Stimulated activated CD4-positive, alpha-beta T cell treated with anti-CD3 and anti-CD28 coated beads, Interleukin-1b, Interleukin-23, amount 100 ng/mL, for 4 hours (primary cell): Measurements from ENCODE around the gene MRPS23.
"Not testable (repeated sequence)": the region's sequence is repeated elsewhere in the genome, so short reads cannot be mapped to it uniquely, and the experiment has no call there.

Source experiments
- DNase-seq, 2 donors: peaks; one replicate each; pipeline ENCODE4 v3.0.0-alpha.2; 2020; ENCODE audit warnings: low read depth in 2 of 2

MRPS23 gene

DNA sequence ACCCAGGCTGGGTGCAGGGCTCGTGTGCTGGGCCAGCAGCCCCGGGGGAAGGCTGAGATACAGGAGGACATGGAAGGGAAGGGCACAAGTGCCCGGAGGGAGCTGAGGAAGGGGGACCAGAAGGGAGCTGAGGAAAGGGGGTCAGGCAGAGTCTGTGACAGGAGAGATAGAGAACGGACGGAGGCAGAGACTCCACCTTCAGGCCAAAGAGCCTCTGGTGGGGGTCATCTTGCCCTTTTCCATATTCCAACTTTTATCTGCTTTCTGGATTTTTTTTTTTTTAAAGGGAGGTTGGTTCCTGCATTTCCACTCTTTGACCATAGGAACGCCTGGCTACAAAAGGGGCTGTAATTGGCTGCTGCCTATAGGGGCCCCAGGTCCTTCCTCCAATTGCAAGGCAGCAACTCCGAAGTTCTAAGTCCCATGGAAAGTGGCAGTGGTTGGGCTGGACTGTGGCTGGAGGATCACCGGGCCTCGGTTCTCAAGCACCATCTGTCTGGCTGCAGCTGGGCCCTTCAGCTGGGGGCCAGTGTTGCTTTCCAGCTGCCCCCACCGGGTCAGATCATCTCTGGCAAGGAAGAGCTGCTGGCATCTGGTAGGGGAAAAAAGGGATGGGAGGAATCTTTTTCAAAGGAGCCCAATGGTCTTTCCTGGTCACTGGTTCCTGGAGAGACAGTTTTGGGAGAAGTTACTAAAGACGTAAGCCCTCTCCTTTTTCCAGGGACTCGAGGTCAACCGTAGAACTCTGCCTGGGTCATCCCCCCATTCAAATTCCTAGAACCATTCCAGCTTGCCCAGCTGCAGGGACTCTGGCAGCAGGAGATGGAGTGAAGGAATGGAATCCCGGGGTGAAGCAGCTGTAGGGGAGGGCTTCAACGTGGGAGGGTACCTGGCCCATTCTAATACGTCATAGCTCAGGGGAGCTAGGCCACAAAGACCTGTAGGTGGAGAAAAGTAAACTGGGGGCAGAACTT, 13.1 kb upstream of the MRPS23 start:
- DNase-seq = no peak

DNA sequence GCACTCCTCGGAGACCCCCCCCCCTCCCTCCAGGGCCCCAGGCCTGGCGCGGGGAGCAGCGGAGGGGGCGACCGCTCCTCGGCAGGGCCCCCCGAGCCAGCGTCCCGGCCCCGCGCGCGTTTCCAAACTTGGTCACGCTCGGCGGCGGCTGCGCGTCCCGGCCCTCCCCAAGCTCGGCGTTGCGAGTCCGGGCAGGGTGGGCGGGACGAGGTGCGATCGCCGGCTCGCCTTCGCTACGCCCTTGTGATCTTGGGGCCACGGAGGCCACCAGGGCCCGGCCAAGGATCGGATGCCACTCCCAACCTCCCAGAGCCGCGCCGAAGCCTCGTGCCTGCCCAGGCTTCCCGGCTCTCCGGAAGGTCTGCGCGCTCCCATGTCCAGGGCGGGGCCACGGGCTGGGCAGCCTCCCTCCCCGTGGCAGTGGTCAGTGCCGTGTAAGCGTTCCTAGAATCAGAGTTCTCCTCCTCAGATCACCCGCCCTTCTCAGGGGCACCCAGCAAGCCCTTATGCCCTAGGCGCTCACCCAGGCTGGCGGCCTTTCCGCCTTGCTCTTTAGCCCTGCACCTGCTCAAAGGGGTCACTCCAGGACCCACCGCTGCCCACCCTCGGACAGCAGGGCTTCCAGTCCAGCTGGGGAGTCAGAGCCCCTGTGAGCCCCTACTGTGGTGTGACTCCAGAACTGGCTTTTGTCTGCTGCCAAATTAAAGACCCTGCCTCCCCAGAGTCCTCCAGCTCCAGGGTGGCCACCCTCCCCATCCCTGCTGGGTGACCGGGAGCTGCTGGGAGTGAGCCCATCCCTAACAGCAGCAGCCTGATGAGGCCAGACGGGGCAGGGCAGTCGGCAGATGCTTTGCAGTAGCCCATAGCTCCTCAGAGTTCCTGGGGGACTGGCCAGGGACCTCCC, 12.2 kb upstream of the MRPS23 start:
- no peak for DNase-seq

DNA sequence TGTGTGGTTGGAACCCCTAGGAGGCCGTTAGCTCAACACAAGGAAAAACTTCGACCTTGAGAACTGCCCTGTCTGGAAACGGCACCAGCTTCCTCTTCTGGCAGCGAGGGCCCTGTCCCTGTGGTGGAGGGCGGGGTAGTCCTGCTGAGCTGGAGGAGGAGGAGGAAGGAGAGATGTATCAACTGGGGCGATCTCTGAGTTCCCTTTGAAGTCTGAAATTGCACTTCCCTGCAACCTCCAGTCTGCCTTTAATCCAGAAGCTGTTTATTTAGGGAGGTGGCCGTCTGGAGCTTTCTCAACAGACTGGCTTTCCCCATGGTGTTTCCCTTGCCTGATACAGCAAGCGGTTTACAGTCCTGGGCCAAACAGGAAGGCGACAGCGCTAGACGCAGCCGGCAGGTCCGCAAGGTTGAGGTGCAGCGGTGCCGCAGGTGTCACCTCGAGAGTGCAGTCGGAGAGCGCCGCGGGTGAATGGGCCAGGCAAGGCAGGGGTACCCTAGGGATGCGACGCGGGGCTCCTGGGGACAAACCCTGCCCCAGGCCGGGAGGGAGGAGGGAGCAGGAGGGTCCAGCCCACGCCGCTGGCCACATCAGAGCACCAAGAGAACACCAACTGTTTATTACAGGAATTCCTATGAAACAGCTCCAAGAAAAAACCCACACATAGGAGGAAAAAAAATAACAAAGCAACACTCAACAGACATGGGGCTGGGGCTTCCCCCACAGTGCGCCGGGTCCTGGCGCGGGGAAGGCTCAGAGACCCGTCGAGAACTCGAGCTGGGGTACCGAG, 11.4 kb upstream of the MRPS23 start:
- DNase-seq = peak in 1 of 2 donors; percentile 18

DNA sequence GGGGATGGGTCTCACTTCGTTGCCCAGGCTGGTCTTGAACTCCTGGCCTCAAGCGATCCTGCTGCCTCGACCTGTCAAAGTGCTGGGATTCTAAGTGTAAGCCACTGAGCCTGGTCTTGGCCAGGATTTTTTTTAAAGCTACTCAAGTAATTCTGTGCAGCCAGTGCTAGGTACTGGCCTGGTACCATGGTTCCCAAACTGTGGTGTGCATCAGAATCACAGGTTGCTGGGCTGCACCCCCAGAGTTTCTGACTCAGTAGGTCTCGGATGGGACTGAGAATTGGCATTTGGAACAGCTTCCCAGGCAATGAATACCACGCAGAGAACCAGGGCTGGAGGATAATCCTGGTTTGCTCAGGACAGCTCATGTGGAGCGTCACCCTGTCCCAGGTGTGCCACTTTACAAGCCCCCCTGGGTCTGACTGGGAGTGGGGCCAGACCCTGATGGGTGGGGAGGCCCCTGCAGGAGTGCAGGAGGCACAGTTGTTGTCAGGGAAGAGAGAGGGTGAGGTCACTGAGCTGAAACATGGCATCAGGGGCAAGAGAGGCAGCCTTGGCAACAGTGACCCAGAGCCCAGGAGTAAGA, 10.7 kb upstream of the MRPS23 start:
- DNase-seq = no peak

DNA sequence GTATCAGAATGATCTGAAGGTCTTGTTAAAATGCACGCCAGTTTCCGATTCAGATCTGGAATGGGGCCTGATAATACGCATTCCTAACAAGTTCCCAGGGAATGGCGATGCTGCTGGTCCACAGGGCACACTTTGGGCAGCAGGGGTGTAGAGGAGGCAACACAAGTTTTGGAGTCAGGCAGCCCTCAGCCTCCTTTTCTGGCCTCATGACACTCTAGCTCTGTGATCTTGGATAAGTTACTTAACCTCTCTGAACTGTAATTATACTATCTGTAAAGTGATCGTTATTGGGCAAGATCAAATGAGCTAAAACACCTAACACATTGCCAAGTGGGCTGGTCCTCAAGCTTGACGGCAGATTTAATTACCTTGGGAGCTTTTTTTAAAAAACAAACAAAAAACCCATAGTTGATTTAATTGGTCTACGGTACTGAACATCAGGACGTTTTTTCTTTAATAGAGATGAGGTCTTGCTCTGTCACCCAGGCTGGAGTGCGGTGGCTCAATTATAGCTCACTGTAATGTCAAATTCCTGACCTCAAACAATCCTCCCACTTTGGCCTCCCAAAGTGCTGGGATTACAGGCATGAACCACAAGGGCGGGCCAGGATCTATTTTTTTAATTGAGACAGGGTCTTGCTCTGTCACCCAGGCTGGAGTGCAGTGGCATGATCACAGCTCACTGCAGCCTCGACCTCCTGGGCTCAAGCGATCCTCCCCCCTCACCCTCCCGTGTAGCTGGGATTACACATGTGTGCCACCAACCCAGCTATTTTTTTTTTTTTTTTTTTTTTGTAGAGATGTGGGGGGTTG, 10.0 kb upstream of the MRPS23 start:
- no peak for DNase-seq

DNA sequence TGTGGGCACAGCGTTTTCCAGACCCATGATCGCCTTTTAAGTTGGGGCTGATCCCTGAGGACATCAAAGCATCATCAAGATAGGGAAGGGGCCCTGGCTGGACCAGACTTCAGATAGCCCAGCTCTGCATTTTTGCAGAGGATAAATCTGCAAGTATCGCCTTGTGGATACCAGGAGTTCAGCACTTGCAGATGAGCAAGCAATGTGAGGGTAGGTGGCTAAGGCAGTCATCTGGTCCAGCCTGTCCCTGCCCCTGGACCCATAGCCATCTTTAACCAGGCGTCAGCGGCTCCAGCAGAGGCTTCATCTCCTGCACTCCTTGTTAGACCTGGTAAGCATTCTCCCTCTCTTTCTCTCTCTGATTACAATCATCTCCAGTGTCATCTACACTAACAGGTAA, 9.0 kb upstream of the MRPS23 start:
- no peak for DNase-seq

DNA sequence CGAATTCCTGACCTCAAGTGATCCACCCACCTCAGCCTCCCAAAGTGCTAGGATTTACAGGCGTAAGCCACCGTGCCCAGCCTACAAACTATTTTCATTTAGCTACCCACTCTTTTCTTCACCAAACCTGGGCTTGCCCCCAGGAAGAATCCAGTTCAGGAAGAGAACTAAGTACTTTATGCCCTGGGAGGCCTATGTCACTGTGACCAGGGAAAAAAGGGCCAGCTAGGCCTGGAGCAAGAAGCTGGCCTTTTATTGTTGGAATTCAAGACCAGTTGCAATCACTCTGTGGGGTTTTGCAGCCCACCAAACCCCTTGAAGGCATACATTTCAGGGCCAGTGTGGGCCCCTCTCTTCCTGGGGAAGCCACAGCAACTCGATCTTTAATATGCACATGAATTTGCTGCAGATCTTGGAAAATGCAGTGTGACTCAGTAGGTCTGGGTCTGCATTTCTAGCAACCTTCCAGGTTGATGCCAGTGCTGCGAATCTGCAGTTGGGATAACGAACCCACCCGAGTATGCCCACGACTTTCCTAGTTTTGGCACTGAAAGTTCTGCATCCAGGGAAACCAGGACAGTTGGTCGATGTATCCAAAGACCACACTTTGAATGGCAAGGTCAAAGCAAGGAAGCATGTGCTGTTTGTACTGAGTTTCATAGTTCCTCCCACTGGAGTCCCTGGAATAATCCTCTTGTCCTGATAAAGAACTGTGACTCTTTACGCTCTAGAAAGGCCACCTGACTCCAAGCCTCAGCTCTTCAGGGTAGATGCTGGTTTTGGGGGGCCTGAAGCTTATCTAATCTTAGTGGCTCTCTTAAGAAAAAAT, 7.2 kb upstream of the MRPS23 start:
- DNase-seq = no peak

DNA sequence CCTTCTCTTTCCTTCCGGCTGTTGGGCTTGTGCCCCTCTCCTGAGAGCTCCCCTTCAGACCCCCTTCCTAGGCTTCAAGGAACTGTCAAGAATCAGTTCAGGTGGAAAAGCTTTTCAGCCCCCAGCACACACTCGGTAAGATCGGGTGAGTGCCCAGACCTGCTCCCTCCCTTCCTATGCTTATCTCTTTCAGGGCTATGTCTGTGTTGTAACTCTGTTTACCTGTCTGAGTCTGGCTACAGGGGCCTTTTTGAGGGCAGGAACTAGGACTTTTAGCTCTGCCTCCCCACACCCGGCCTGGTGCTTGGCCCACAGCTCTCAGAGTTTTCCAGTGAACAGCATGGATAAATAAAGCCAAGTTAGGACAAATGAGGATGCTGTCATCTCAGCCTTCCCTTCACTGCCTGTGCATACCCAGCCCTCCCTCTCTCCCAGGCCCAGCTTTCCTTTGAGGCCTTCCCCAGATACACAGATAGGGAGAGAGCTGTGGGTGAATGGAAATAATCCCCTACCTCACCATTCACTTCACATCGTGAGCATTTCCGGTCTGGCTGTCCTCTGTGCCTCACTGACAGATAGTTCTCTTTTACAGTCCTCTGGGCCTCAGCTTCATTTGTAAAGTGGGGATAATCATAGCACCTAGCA, 5.7 kb upstream of the MRPS23 start:
- DNase-seq = no peak

DNA sequence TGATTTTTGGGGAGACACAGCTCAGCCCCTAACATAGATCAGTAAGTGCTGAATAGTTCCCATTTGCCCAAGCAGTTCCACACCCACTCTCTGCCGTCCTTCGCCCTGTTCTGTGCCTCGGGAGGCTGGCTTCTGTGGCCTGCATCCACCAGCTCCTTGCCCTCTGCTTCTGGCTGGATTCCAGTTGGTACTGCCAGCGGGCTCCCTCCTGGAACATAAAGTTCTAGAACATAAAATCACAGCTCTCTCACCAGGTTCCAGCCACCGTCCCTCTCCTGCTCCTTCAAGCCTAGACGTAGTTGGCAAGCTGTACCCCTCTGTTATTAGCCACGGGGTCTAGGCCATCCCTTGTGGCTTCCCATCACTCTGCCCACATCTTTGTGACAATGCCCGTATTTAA, 3.9 kb upstream of the MRPS23 start:
- no peak for DNase-seq

DNA sequence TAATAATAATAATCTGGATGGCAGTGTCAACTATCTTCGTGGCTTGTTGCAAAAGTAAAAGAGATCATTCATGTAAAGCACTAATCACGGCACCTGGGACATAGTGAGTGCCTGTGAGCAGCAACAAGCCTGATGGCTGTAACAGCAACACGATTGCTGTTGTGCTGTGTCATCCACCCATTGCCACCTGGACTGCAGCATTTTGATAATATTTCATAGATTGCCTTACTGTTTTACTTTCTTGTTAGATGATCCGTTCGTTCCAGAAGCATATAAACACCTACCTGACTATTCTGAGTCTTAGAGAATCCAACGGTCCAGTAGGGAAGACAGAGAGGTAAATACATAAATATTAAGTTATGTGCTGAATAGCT, 3.1 kb upstream of the MRPS23 start:
- DNase-seq = no peak

DNA sequence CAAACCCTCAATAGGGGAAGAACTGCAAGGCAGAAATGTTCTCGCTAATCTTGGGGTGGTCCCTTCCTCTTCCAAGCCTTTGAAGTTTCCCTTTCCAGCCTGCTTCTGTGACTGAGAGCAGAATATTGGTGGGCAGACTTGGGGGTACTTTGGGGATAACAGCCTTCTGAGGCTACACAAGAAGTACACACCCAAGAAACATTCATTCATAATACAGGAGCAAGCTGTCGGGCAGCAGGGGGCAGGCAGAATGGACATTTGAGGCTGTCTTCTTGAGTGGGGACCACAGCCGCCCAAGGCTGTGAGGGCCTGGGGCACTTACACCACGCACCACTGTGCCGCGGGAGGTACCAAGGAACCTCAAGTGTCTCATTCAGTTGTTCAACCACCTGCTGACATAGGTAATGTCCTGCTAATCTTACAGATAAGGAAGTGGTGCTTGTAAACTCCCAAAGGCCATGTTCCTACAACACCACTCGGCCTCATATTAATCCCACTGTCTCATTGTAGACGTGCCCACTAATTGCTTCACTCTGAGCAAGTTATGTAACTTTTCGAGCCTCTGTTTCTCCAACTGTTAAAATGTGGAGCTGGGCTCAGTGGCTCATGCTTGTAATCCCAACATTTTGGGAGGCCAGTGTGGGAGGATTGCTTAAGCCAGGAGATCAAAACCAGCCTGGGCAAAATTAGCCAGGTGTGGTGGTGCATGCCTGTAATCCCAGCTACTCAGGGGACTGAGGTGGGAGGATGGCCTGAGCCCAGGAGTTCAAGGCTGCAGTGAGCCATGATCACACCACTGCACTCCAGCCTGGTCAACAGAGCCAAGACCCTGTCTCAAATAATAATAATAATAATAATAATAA, 2.5 kb upstream of the MRPS23 start:
- no peak for DNase-seq

DNA sequence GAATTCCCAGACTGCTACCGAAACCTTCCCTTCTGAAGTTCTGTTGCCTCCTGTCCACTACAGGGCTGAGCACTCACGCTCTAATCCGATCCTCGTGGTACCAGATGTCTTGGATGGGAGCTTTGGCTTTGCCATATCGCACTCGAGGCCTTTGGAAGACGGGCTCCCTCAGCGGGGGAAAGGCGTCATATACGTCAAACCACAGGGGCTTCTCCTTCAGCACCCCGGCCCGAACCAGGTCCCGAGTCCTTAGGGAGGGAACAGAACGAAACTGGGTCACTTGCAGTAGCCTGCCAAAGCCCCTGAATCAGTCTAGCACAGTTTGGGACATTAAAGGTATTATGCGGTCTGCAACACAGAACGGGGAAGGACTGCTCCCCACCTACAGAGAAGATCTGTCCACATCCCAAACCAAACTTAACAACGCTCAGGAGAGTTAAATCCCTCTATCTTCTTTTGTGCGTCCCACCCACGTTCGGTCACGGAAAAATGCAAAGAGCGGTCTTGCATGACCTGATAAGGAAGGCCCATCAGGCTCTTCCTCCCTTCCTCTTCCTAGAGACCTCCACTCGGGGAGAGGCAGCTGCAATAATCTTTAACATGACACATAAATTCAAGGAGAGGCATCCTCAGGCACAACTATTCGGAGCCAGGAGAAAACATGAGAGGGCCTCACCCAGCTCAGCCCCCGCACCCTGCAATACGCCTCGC, 526 bp downstream of the MRPS23 start:
- no peak for DNase-seq

DNA sequence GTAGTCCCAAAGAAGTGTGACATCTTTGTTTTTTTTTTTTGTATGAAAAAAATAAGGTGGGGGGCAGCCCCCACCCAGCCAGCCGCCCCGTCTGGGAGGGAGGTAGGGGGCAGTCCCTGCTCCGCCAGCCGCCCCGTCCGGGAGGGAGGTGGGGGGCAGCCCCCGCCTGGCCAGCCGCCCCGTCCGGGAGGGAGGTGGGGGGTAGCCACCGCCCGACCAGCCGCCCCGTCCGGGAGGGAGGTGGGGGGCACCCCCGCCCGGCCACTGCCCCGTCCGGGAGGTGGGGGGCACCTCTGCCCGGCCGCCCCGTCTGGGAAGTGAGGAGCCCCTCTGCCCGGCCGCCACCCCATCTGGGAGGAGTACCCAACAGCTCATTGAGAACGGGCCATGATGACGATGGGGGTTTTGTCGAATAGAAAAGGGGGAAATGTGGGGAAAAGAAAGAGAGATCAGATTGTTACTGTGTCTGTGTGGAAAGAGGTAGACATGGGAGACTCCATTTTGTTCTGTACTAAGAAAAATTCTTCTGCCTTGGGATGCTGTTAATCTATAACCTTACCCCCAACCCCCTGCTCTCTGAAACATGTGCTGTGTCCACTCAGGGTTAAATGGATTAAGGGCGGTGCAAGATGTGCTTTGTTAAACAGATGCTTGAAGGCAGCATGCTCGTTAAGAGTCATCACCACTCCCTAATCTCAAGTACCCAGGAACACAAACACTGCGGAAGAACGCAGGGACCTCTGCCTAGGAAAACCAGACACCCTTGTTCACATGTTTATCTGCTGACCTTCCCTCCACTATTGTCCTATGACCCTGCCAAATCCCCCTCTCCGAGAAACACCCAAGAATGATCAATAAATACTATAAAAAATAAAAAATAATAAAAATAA, 3.5 kb downstream of the MRPS23 start:
- not testable (repeated sequence) for DNase-seq

DNA sequence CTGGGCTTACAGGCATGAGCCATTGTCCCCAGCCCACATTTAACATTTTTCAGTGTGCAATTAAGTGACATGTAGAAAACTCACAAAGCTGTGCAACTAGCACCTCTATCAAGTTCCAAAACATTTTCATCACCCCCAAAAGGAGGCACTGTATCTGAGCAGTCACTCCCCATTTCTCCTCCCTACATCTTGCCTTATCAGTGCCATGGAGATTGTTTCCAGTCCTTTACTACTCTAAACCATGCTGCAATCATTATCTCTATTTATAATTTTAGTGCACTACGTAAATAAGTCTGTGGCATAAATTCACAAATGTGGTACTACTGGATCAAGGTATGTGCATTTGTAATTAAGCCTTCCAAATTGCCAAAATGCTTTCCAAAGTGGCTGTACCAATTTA, 7.6 kb downstream of the MRPS23 start:
- DNase-seq = no peak

DNA sequence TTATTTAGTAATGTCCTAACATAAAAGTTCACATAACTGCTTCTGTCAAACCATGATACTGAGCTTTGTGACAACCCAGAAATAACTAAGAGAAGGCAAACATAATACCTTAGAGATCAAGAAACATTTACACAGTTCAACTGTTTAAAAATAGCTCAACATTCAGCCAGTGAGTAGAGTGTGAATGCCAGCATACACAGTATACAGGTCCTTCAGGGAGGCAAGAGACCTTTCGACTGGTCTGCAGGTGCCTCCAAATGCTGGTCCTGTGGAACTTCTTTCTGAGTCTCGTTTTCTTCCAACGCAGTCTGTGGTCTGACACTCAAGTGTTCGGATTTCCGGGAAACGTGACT, 10.3 kb downstream of the MRPS23 start:
- no peak for DNase-seq

DNA sequence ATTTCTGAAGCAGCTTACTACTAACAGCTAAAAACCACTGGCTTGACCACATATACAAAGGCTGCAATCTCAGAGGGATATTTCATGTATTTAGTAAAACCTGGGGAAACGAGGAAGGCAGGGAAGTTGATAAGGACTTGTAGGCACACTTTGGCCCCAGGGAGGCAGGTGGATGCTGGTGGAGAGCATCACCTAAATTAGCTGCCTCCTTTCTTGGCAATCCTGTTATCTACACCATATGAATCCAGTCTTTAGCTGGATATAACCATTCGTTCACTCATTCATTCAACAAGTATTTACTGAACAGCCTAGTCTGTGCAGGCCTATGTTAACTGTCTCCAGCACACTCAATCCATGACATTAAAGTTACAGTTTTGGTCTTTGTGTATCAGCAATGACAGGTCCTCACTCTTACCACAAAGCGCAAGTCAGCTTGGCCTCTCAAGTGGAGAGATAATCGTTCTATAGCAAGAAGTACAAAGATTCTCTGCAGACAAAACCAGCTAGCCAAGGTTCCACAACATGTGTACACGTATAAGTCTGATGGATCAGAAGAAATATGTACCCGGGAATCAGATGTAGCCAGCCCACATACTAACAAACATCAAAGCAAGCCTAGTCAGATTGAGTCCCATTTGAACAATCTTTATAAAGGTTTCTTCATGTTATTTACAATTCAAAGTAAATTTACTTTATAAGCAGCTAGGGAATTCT, 10.8 kb downstream of the MRPS23 start:
- no peak for DNase-seq
